CD4-positive, alpha-beta T cell (primary cell): ENCODE data around the gene ATP2B3. TPM values are rescaled to one million over a fixed set of nuclear protein-coding genes. Genes with fewer than 3 reads are reported as not detected.

Experiments
- ATAC-seq: fragments of 200-7000 bp; cut with Tn5 transposase; one replicate; pipeline ENCODE4 v1.10.0; 2022; ENCODE audit warnings: mild to moderate bottlenecking; ENCODE audit not compliant: poor library complexity
- CTCF ChIA-PET: fragments of 350-600 bp; sonication (Branson Sonifier 250); formaldehyde crosslinking; loops from one replicate; lab custom pipeline; 2021; ENCODE audit warnings: antibody characterized with exemption, inconsistent platforms; lab: Charles Lee
- POLR2A ChIA-PET: fragments of 350-600 bp; sonication (Branson Sonifier 250); formaldehyde crosslinking; loops from one replicate; lab custom pipeline; 2021; ENCODE audit warnings: antibody characterized with exemption, inconsistent platforms; lab: Charles Lee
- DNase-seq, 14 experiments: peaks; one replicate each; pipeline ENCODE4 v3.0.0-alpha.2; 2013 to 2020; ENCODE audit warnings: mixed read lengths in 2 of 14
- H3K27ac ChIP-seq, 2 donors: one replicate each; pipeline versions ENCODE4 v1.5.1 to v1.7.0; 2013; ENCODE audit warnings: low read length in 2 of 2, low read depth in 1 of 2, mild to moderate bottlenecking in 1 of 2
- H3K27me3 ChIP-seq, 2 experiments: 1 replicate in 1 of 2; 2 replicates in 1 of 2; pipeline versions ENCODE4 v1.6.1 to v1.7.0; 2013; ENCODE audit warnings: low read length in 2 of 2, control low read depth in 1 of 2, mild to moderate bottlenecking in 1 of 2, moderate library complexity in 1 of 2; ENCODE audit not compliant: insufficient read depth in 2 of 2, control insufficient read depth in 1 of 2
- H3K36me3 ChIP-seq: one replicate; pipeline ENCODE4 v1.6.1; 2013; ENCODE audit warnings: low read length, control low read depth; ENCODE audit not compliant: insufficient read depth
- H3K4me1 ChIP-seq: one replicate; pipeline ENCODE4 v1.6.1; 2013; ENCODE audit warnings: low read length, control low read depth; ENCODE audit not compliant: insufficient read depth
- H3K4me3 ChIP-seq: one replicate; pipeline ENCODE4 v1.5.1; 2013; ENCODE audit warnings: mild to moderate bottlenecking, low read length, moderate library complexity
- H3K9me3 ChIP-seq, 2 experiments: 1 replicate in 1 of 2; 2 replicates in 1 of 2; pipeline versions ENCODE4 v1.6.1 to v1.7.0; 2013; ENCODE audit warnings: low read length in 2 of 2, mild to moderate bottlenecking in 2 of 2, control low read depth in 1 of 2, moderate library complexity in 1 of 2; ENCODE audit not compliant: control insufficient read depth in 1 of 2, insufficient read depth in 1 of 2
- H3K27ac Mint-ChIP-seq: one replicate; pipeline ENCODE4 v1.8.0; 2020; ENCODE audit warnings: mixed read lengths
- H3K27me3 Mint-ChIP-seq: one replicate; pipeline ENCODE4 v1.8.0; 2021; ENCODE audit warnings: mixed read lengths
- H3K36me3 Mint-ChIP-seq: one replicate; pipeline ENCODE4 v1.8.0; 2021; ENCODE audit warnings: low read depth, mixed read lengths
- H3K4me1 Mint-ChIP-seq: one replicate; pipeline ENCODE4 v1.8.0; 2021; ENCODE audit warnings: low read depth, mixed read lengths
- H3K4me3 Mint-ChIP-seq: one replicate; pipeline ENCODE4 v1.8.0; 2020; ENCODE audit warnings: mild to moderate bottlenecking, mixed read lengths
- H3K9me3 Mint-ChIP-seq: one replicate; pipeline ENCODE4 v1.8.0; 2020; ENCODE audit warnings: mixed read lengths
- intact Hi-C, 2 experiments: fragments of 100-400 bp; cut with DNase I in 1 of 2; cut with micrococcal nuclease in 1 of 2; formaldehyde crosslinking; loops; one replicate each; pipeline versions ENCODE4 v1.15.1 to v1.9.0; 2023 to 2025; cut with DNase I, micrococcal nuclease
- total RNA-seq, 174 experiments: library from RNA in 2 of 174; stranded (reverse) in 2 of 174; gene quantifications; one replicate each; pipeline ENCODE4 v1.2.3 and lab custom pipeline; 2021 to 2026
- TF ChIP-seq, protein P1 (sequence below): fragments of 200-600 bp; IDR thresholded peaks from one replicate; pipeline ENCODE4 v1.8.0; 2022; ENCODE audit warnings: antibody characterized with exemption, mild to moderate bottlenecking

ATP2B3 gene
- total RNA-seq, 2 experiments from 2014 or later, result not detected

DNA sequence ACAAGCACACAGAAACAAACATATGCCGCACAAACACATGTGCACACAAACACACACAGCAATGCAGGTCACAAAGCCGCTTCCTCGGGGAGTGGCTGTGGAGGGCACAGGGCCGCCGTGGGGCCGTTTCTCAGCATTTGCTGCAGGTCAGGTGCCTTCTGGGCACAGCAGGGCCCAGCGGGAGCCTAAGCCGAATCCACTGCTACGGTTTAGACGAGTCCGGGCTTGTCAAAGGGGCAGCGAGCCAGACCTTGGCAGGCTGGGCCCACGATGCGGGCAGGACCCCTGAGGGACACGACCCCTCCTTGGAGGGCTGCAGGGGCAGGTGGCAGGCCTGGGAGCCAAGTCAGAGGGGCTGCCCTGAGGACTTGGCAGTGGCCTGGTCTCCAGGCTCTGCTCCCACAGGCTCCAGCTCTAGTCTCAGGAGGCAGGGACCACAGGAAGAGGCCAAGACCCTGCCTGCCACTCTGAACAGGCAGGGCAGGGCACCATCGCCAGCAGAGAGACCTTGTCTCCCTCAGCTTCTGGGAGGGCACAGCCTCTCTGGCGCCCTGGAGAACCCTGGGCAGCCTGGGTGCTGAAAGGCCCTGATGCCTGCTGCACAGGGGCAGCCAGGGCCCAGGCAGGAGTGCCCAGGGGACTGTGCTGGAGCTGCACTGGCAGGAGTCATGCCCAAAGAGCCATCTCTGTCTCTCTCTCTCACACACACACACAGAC, 5.5 kb upstream of the ATP2B3 start:
- H3K27me3 Mint-ChIP-seq, result peaks cover 8% of the 10 kb centered on the region
- Histone ChIP-seq H3K27ac (no peak overlapping the region), H3K4me3 (no peak overlapping the region), H3K9me3 (no peaks in the 10 kb centered on the region), H3K27me3 (peaks cover 1 to 4% of the 10 kb centered on the region in 2 experiments), H3K36me3 (no peaks in the 10 kb centered on the region), H3K4me1 (peaks cover 9% of the 10 kb centered on the region)
- no peaks in the 10 kb centered on the region for H3K9me3 Mint-ChIP-seq
- peaks cover 5% of the 10 kb centered on the region for H3K4me1 Mint-ChIP-seq
- no peak overlapping the region for H3K4me3 Mint-ChIP-seq
- TF ChIP-seq, protein P1, sequence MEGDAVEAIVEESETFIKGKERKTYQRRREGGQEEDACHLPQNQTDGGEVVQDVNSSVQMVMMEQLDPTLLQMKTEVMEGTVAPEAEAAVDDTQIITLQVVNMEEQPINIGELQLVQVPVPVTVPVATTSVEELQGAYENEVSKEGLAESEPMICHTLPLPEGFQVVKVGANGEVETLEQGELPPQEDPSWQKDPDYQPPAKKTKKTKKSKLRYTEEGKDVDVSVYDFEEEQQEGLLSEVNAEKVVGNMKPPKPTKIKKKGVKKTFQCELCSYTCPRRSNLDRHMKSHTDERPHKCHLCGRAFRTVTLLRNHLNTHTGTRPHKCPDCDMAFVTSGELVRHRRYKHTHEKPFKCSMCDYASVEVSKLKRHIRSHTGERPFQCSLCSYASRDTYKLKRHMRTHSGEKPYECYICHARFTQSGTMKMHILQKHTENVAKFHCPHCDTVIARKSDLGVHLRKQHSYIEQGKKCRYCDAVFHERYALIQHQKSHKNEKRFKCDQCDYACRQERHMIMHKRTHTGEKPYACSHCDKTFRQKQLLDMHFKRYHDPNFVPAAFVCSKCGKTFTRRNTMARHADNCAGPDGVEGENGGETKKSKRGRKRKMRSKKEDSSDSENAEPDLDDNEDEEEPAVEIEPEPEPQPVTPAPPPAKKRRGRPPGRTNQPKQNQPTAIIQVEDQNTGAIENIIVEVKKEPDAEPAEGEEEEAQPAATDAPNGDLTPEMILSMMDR, result no peak
- no peak overlapping the region for H3K27ac Mint-ChIP-seq
- intact Hi-C loops, result no loop called here
- ChIA-PET POLR2A (no interaction called here), CTCF (no interaction called here)
- DNase-seq (no peak), ATAC-seq (no peak)
- H3K36me3 Mint-ChIP-seq, result no peaks in the 10 kb centered on the region

DNA sequence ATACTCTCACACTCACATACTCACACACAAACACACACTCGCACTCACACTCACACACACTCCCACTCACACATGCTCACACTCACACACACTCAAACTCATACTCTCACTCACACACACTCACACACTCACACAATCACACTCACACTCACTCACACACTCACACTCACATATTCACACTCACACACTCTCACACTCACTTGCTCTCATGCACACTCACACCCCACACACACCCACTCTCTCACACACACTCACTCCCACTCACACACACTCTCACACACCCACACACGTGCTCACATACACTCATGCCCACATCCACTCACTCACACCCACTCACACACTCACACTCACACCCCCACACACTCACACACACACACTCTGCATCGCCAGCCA, 4.9 kb upstream of the ATP2B3 start:
- no peaks in the 10 kb centered on the region for H3K9me3 Mint-ChIP-seq
- peaks cover 8% of the 10 kb centered on the region for H3K27me3 Mint-ChIP-seq
- TF ChIP-seq, protein P1, result no peak
- peaks cover 4% of the 10 kb centered on the region for H3K4me1 ChIP-seq
- H3K27me3 ChIP-seq, result peaks cover 2 to 7% of the 10 kb centered on the region in 2 experiments
- H3K4me1 Mint-ChIP-seq, result peaks cover 5% of the 10 kb centered on the region
- CTCF ChIA-PET, result no interaction called here
- H3K9me3 ChIP-seq, result no peaks in the 10 kb centered on the region
- no peaks in the 10 kb centered on the region for H3K36me3 Mint-ChIP-seq
- no peaks in the 10 kb centered on the region for H3K36me3 ChIP-seq
- no peak for ATAC-seq
- H3K27ac ChIP-seq, result no peak overlapping the region
- no peak overlapping the region for H3K4me3 Mint-ChIP-seq
- intact Hi-C loops, result no loop called here
- DNase-seq, result no peak
- H3K4me3 ChIP-seq, result no peak overlapping the region
- H3K27ac Mint-ChIP-seq, result no peak overlapping the region
- POLR2A ChIA-PET, result no interaction called here

DNA sequence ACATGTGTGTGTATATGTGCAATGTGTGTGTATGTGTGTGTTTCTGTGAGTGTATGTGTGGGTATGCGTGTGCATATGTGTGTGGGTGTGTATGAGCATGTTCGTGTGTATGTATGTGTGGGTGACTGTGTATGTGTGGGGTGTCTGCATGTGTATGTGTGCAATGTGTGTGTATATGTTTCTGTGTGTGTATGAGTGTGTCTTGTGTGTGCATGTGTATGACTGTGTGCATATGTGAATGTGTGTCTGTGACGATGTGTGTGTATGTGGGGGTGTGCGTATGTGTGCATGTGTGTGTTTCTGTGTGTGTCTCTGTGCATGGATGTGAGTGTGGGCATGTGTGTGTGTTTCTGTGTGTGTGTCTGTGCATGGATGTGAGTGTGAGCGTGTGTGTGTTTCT, 4.2 kb upstream of the ATP2B3 start:
- no peak for DNase-seq
- Mint-ChIP-seq H3K4me1 (peaks cover 5% of the 10 kb centered on the region), H3K4me3 (no peak overlapping the region), H3K36me3 (no peaks in the 10 kb centered on the region), H3K9me3 (no peaks in the 10 kb centered on the region), H3K27me3 (peaks cover 9% of the 10 kb centered on the region), H3K27ac (no peak overlapping the region)
- TF ChIP-seq, protein P1, result no peak
- CTCF ChIA-PET, result no interaction called here
- Histone ChIP-seq H3K27ac (no peak overlapping the region), H3K9me3 (no peaks in the 10 kb centered on the region), H3K4me3 (no peak overlapping the region), H3K36me3 (no peaks in the 10 kb centered on the region), H3K27me3 (peaks cover 3 to 9% of the 10 kb centered on the region in 2 experiments), H3K4me1 (peaks cover 2% of the 10 kb centered on the region)
- intact Hi-C loops, result no loop called here
- POLR2A ChIA-PET, result no interaction called here
- ATAC-seq, result no peak
